ENCODE results near the gene CENPH. TPM values are rescaled to one million over a fixed set of nuclear protein-coding genes. Genes with fewer than 3 reads are reported as not detected.
"Not testable (repeated sequence)": the region's sequence is repeated elsewhere in the genome, so short reads cannot be mapped to it uniquely, and the experiment has no call there.

Gene CENPH
- total RNA-seq, 2 experiments from 2014 or later = 97.0 to 98.6 TPM

- ChIA-PET POLR2A (no interaction called here), CTCF (no interaction called here)
- ATAC-seq (no peak), DNase-seq (no peak)
- Mint-ChIP-seq H3K36me3 (ENCODE audit: low read depth) (peaks cover 5% of the 10 kb centered on the region), H3K27me3 (no peaks in the 10 kb centered on the region), H3K4me1 (ENCODE audit: low read depth) (peaks cover 2% of the 10 kb centered on the region), H3K9me3 (no peaks in the 10 kb centered on the region), H3K27ac (no peak overlapping the region), H3K4me3 (no peak overlapping the region)
- TF ChIP-seq CTCF (IDR thresholded peaks at IDR 0.05) = no peak
- intact Hi-C loops (cut with micrococcal nuclease) = no loop called here
Observed at GRCh38 chr5:69230181-69230580, 40.8 kb downstream of the CENPH start.

GRCh38 chr5:69231281-69231680 is 41.9 kb downstream of the CENPH start:
- POLR2A ChIA-PET = no interaction called here
- no peak for TF ChIP-seq CTCF (IDR thresholded peaks at IDR 0.05)
- intact Hi-C loops (cut with micrococcal nuclease) = no loop called here
- Mint-ChIP-seq H3K36me3 (ENCODE audit: low read depth) (peaks cover under 1% of the 10 kb centered on the region), H3K4me1 (ENCODE audit: low read depth) (peaks cover 10% of the 10 kb centered on the region), H3K27ac (no peak overlapping the region), H3K4me3 (no peak overlapping the region), H3K27me3 (no peaks in the 10 kb centered on the region), H3K9me3 (no peaks in the 10 kb centered on the region)
- CTCF ChIA-PET = interaction anchor here (0.6 kb wide), 1 partner anchor 9 kb away, joined by 3 read pairs; no protein-coding TSS in a partner anchor
- ATAC-seq = no peak
- DNase-seq = no peak

GRCh38 chr5:69231851-69232250 is 42.5 kb downstream of the CENPH start:
- H3K36me3 Mint-ChIP-seq (ENCODE audit: low read depth) = peaks cover 2% of the 10 kb centered on the region
- peaks cover 12% of the 10 kb centered on the region for H3K4me1 Mint-ChIP-seq (ENCODE audit: low read depth)
- no peak overlapping the region for H3K4me3 Mint-ChIP-seq
- CTCF ChIA-PET = interaction anchor here (0.6 kb wide), 1 partner anchor 10 kb away, joined by 3 read pairs; no protein-coding TSS in a partner anchor
- POLR2A ChIA-PET = no interaction called here
- H3K27me3 Mint-ChIP-seq = no peaks in the 10 kb centered on the region
- H3K9me3 Mint-ChIP-seq = no peaks in the 10 kb centered on the region
- no peak overlapping the region for H3K27ac Mint-ChIP-seq
- intact Hi-C loops (cut with micrococcal nuclease) = no loop called here
- DNase-seq (no peak), ATAC-seq (no peak)
- TF ChIP-seq CTCF (IDR thresholded peaks at IDR 0.05) = no peak

GRCh38 chr5:69234457-69235268 is 45.3 kb downstream of the CENPH start, which contains the start of gene CDK7:
TSS of gene CDK7 (plus strand) at chr5:69234886. CDS start at chr5:69234976, 90 bp downstream.
- DNase-seq = peak; percentile 97
- ChIA-PET POLR2A (interaction anchor here (1.2 to 1.8 kb wide), 4 partner anchors 16 to 113 kb away, joined by 3 to 5 read pairs (median 4); partner anchors contain the start of gene CENPH), CTCF (interaction anchor here (0.6 to 2.1 kb wide), 6 partner anchors 15 to 191 kb away, joined by 3 to 5 read pairs (median 4); partner anchors contain the start of genes CENPH and SLC30A5)
- peaks cover 32% of the 10 kb centered on the region for H3K4me1 Mint-ChIP-seq (ENCODE audit: low read depth)
- H3K27me3 Mint-ChIP-seq = no peaks in the 10 kb centered on the region
- H3K36me3 Mint-ChIP-seq (ENCODE audit: low read depth) = peaks cover 16% of the 10 kb centered on the region
- H3K27ac Mint-ChIP-seq = peak within 1 kb of the TSS; percentile 85
- no peaks in the 10 kb centered on the region for H3K9me3 Mint-ChIP-seq
- TF ChIP-seq CTCF (IDR thresholded peaks at IDR 0.05) = no peak
- peak within 1 kb of the TSS; percentile 94 for H3K4me3 Mint-ChIP-seq
- ATAC-seq = peak; percentile 100
- intact Hi-C loops (cut with micrococcal nuclease) = no loop called here

GRCh38 chr5:69236733-69237132 is 47.4 kb downstream of the CENPH start:
- H3K27me3 Mint-ChIP-seq; DNase-seq; intact Hi-C loops (cut with micrococcal nuclease); H3K9me3 Mint-ChIP-seq; H3K27ac Mint-ChIP-seq; ATAC-seq: not testable (repeated sequence)
- peaks cover 27% of the 10 kb centered on the region for H3K36me3 Mint-ChIP-seq (ENCODE audit: low read depth)
- CTCF ChIA-PET = interaction anchor here (2.1 kb wide), 1 partner anchor 12 kb away, joined by 4 read pairs; no protein-coding TSS in a partner anchor
- H3K4me1 Mint-ChIP-seq (ENCODE audit: low read depth) = peaks cover 38% of the 10 kb centered on the region
- POLR2A ChIA-PET = interaction anchor here (1.4 kb wide), 1 partner anchor 96 kb away, joined by 3 read pairs; the partner anchor contains the start of gene CCDC125
- peak overlapping the region; percentile 38 for H3K4me3 Mint-ChIP-seq

Measured in activated CD8-positive, alpha-beta T cell treated with anti-CD3 and anti-CD28 coated beads for 36 hours (primary cell).